Peyer's patch (tissue), 4 donors: ENCODE measurements around the gene TRIP6. TPM values are rescaled to one million over a fixed set of nuclear protein-coding genes. Genes with fewer than 3 reads are reported as not detected.

Experiments used
- DNase-seq, 3 donors: peaks; one replicate each; pipeline ENCODE4 v3.0.0-alpha.2; 2017 to 2019
- H3K27ac ChIP-seq, 4 donors: fragments of 200-600 bp; sonication (generic); one replicate each; pipeline ENCODE4 v1.5.1; 2016 to 2019
- H3K27me3 ChIP-seq, 2 donors: fragments of 200-600 bp; sonication (generic); one replicate each; pipeline ENCODE4 v1.5.1; 2019
- H3K36me3 ChIP-seq, 3 donors: fragments of 200-600 bp; sonication (generic); one replicate each; pipeline ENCODE4 v1.5.1; 2016 to 2019
- H3K4me1 ChIP-seq, 4 donors: fragments of 200-600 bp; sonication (generic); one replicate each; pipeline ENCODE4 v1.5.1; 2016 to 2019
- H3K4me3 ChIP-seq, 4 donors: fragments of 200-600 bp; sonication (generic); 1 replicate in 3 of 4; 2 replicates in 1 of 4; pipeline ENCODE4 v1.5.1; 2016 to 2019; ENCODE audit warnings: mild to moderate bottlenecking in 1 of 4
- H3K9me3 ChIP-seq, 4 donors: fragments of 200-600 bp; sonication (generic); one replicate each; pipeline ENCODE4 v1.5.1; 2016 to 2019; ENCODE audit warnings: mild to moderate bottlenecking in 1 of 4
- POLR2A ChIP-seq, 2 donors: fragments of 450-650 bp; IDR thresholded peaks; one replicate each; pipeline ENCODE4 v1.5.1; 2017; ENCODE audit warnings: antibody characterized with exemption in 2 of 2, mild to moderate bottlenecking in 2 of 2, moderate library complexity in 2 of 2
- total RNA-seq, 4 donors: library from RNA; depleted of rRNA; stranded (reverse); fragments of >200 nt; gene quantifications; one replicate each; pipeline ENCODE4 v1.1.0, GENCODE V29; 2016
- TF ChIP-seq, protein P1 (sequence below), 6 experiments: fragments of 450-650 bp in 4 of 6; fragments of 200-600 bp in 2 of 6; sonication (generic) in 1 of 6; IDR thresholded peaks; one replicate each; pipeline ENCODE4 v1.5.1; 2017 to 2019; ENCODE audit warnings: antibody characterized with exemption in 6 of 6, mild to moderate bottlenecking in 3 of 6, moderate library complexity in 1 of 6

TRIP6 gene
- total RNA-seq, 4 donors from 2014 or later, result 8.8 to 22.3 (median 15.4) TPM

DNA sequence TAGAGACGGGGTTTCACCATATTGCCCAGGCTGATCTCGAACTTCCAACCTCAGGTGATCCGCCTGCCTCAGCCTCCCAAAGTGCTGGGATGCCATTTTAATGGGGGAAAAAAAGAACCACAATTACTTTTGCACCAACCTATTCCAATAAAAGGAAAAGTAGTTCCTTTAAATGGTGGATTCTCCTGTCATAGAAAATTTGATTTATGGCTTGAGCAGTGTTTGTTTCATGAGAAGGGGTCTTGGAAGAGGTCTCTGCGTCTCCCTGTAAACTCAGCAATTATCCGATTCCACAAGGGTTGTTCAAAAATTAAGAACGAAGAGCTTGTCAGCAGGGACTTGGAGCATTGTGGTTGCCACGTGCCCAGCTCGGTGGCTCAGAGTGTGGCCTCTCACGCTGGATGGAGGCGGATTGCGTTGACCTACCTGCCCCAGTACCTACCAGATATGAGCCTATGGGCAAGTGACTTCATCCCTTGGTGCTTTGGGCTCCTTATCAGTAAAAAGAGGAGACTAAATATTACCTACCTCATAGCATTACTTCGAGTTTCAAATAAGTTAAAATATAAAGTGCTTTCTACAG, 2.8 kb upstream of the TRIP6 start:
- Histone ChIP-seq H3K4me1 (peaks cover 6 to 42% (median 12%) of the 10 kb centered on the region in 4 donors), H3K4me3 (no peak overlapping the region), H3K36me3 (peaks cover 0 to 20% (median 0%) of the 10 kb centered on the region in 3 donors), H3K27me3 (no peaks in the 10 kb centered on the region), H3K27ac (no peak overlapping the region), H3K9me3 (no peaks in the 10 kb centered on the region)
- no peak for DNase-seq
- TF ChIP-seq, protein P1, sequence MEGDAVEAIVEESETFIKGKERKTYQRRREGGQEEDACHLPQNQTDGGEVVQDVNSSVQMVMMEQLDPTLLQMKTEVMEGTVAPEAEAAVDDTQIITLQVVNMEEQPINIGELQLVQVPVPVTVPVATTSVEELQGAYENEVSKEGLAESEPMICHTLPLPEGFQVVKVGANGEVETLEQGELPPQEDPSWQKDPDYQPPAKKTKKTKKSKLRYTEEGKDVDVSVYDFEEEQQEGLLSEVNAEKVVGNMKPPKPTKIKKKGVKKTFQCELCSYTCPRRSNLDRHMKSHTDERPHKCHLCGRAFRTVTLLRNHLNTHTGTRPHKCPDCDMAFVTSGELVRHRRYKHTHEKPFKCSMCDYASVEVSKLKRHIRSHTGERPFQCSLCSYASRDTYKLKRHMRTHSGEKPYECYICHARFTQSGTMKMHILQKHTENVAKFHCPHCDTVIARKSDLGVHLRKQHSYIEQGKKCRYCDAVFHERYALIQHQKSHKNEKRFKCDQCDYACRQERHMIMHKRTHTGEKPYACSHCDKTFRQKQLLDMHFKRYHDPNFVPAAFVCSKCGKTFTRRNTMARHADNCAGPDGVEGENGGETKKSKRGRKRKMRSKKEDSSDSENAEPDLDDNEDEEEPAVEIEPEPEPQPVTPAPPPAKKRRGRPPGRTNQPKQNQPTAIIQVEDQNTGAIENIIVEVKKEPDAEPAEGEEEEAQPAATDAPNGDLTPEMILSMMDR (IDR thresholded peaks at IDR 0.05), result no peak
- TF ChIP-seq POLR2A (IDR thresholded peaks at IDR 0.05), result no peak

DNA sequence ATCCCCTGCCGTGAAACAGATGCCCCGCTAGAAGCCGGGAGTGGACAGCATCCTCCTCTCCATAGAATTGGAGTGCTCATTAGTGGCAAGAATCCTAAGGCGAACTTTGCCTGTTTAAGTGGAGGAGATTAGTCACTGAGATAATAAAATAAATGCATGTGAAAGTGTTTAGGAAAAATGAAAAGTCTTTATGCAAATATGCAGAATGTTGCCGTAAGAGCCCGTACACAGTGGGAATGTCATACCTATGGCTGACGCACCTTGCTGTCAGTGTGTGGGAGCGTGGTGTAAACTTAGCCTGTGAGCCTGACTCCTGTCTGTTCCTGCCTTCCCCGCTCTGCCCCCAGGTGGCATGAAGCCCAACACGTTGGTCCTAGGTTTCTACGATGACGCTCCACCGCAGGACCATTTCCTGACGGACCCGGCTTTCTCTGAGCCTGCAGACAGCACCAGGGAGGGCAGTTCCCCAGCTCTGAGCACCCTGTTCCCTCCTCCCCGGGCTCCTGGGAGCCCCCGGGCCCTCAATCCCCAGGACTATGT, 1.7 kb upstream of the TRIP6 start:
- Histone ChIP-seq H3K9me3 (no peaks in the 10 kb centered on the region), H3K4me1 (peaks cover 6 to 42% (median 12%) of the 10 kb centered on the region in 4 donors), H3K4me3 (peak overlapping the region in 3 of 4 donors; percentile 9 to 71 (median 66)), H3K27ac (peak overlapping the region; percentile 75 to 95 (median 86)), H3K36me3 (peaks cover 0 to 13% (median 0%) of the 10 kb centered on the region in 3 donors), H3K27me3 (no peaks in the 10 kb centered on the region)
- DNase-seq, result no peak
- TF ChIP-seq, protein P1 (IDR thresholded peaks at IDR 0.05), result no peak

- H3K36me3 ChIP-seq, result peaks cover 0 to 13% (median 0%) of the 10 kb centered on the region in 3 donors
- H3K27ac ChIP-seq, result peak overlapping the region; percentile 75 to 95 (median 86)
- H3K27me3 ChIP-seq, result no peaks in the 10 kb centered on the region
- H3K9me3 ChIP-seq, result no peaks in the 10 kb centered on the region
- peaks cover 6 to 42% (median 12%) of the 10 kb centered on the region in 4 donors for H3K4me1 ChIP-seq
- peak in 2 of 3 donors; percentile 84 to 88 for DNase-seq
- peak; percentile 7 to 45 for TF ChIP-seq POLR2A (IDR thresholded peaks at IDR 0.05)
- TF ChIP-seq, protein P1 (IDR thresholded peaks at IDR 0.05), result no peak
- peak overlapping the region; percentile 15 to 71 (median 48) for H3K4me3 ChIP-seq
These were observed 1.1 kb upstream of the TRIP6 start for GRCh38 chr7:100865938-100866728.

DNA sequence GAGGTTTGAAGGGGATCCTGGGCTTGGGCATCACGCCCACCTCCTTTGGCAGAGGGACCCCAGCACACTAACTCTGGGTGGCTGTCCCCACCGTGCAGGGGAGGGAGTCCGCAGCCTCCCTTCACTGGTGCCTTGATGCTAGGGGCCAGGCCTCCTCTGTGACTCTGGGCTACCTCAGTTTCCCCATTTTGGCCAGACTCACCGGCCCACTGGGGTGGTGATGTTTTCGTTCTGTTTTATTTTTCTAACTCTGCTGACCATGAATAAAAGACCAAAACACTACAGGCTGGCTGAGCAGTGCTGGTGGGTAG, 503 bp upstream of the TRIP6 start:
- no peak for TF ChIP-seq POLR2A (IDR thresholded peaks at IDR 0.05)
- TF ChIP-seq, protein P1 (IDR thresholded peaks at IDR 0.05), result no peak
- peaks cover 6 to 42% (median 12%) of the 10 kb centered on the region in 4 donors for H3K4me1 ChIP-seq
- H3K9me3 ChIP-seq, result no peaks in the 10 kb centered on the region
- H3K27me3 ChIP-seq, result no peaks in the 10 kb centered on the region
- H3K36me3 ChIP-seq, result peaks cover 0 to 7% (median 0%) of the 10 kb centered on the region in 3 donors
- peak overlapping the region; percentile 75 to 95 (median 86) for H3K27ac ChIP-seq
- peak overlapping the region; percentile 30 to 71 (median 64) for H3K4me3 ChIP-seq
- DNase-seq, result no peak

DNA sequence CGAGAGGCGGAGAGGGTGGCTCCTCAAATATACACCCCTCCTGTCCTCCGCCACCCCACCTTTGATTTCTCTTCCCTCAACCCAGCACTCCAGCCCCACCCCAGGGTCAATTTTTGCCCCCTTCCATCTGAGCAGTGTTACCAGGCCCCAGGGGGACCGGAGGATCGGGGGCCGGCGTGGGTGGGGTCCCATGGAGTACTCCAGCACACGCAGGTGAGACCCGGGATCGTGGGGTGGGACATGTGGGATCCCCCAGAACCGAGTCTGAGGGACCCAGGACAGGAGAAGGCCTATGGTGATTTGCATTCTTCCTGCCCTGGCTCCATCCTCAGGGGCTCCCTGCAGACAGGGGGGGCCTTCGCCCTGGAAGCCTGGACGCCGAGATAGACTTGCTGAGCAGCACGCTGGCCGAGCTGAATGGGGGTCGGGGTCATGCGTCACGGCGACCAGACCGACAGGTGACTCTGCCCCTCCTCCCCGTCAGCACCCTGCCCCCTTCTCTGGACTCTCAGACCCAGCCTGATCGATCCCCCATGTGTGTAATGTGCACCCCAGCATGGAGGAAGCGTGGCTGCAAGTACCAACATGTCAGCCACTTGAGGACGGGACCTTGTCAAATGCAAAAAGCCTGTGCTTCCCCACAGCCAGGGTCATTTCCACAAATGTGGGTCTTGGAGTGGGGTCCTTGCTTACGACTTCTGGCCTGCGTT, 744 bp downstream of the TRIP6 start:
- TF ChIP-seq POLR2A (IDR thresholded peaks at IDR 0.05), result no peak
- TF ChIP-seq, protein P1 (IDR thresholded peaks at IDR 0.05), result no peak
- Histone ChIP-seq H3K4me1 (peaks cover 6 to 41% (median 12%) of the 10 kb centered on the region in 4 donors), H3K27me3 (no peaks in the 10 kb centered on the region), H3K4me3 (peak overlapping the region; percentile 30 to 71 (median 64)), H3K36me3 (peaks cover 0 to 12% (median 0%) of the 10 kb centered on the region in 3 donors), H3K27ac (peak overlapping the region; percentile 75 to 95 (median 86)), H3K9me3 (no peaks in the 10 kb centered on the region)
- no peak for DNase-seq
